Right lobe of liver (tissue), 4 donors: ENCODE data around the gene FGD4.

Experiments used
- CTCF ChIP-seq, 4 donors: fragments of 200-600 bp in 3 of 4; fragments of 450-650 bp in 1 of 4; IDR thresholded peaks; one replicate each; pipeline versions ENCODE4 v1.5.1 to v1.8.0; 2016 to 2022; ENCODE audit warnings: antibody characterized with exemption in 4 of 4, mild to moderate bottlenecking in 2 of 4
- POLR2A ChIP-seq: fragments of 450-650 bp; IDR thresholded peaks from one replicate; pipeline ENCODE4 v1.6.1; 2017; ENCODE audit warnings: antibody characterized with exemption, mild to moderate bottlenecking
- donor health status: DM: no; HTN: no; CAD: no.
- donor health status: DM: no; HTN: no; CAD: no.
- donor health status: DM: no; HTN: yes; CAD: no.

GRCh38 chr12:32490801-32491200 lies 91.4 kb downstream of the FGD4 start:
- no peak for TF ChIP-seq CTCF (IDR thresholded peaks at IDR 0.05)
- TF ChIP-seq POLR2A: no peak
